HG03521 (cell line): ENCODE data around the gene COTL1.
"Not testable (repeated sequence)": the region's sequence is repeated elsewhere in the genome, so short reads cannot be mapped to it uniquely, and the experiment has no call there.

ENCODE experiments used
- ATAC-seq: cut with Tn5 transposase; IDR thresholded peaks from one replicate; pipeline ENCODE4 v1.9.1; 2021; ENCODE audit warnings: mild to moderate bottlenecking, moderate library complexity; ENCODE audit not compliant: unreplicated experiment

COTL1 gene

GRCh38 chr16:84535408-84535807, 82.5 kb downstream of the COTL1 start:
- ATAC-seq = no peak

GRCh38 chr16:84534815-84535214, 83.1 kb downstream of the COTL1 start:
- ATAC-seq = no peak

GRCh38 chr16:84532855-84533486, 84.9 kb downstream of the COTL1 start:
- ATAC-seq = no peak

GRCh38 chr16:84532291-84532724, 85.6 kb downstream of the COTL1 start:
- ATAC-seq = no peak

- ATAC-seq = no peak
Observed at GRCh38 chr16:84531671-84532111, 86.2 kb downstream of the COTL1 start.

- ATAC-seq = no peak
Observed at GRCh38 chr16:84530590-84530989, 87.3 kb downstream of the COTL1 start.

- ATAC-seq = no peak
Observed at GRCh38 chr16:84529607-84530006, 88.3 kb downstream of the COTL1 start.

- ATAC-seq = no peak
Observed at GRCh38 chr16:84528322-84528721, 89.6 kb downstream of the COTL1 start.

GRCh38 chr16:84527532-84528269, 90.2 kb downstream of the COTL1 start:
- no peak for ATAC-seq

- no peak for ATAC-seq
Observed at GRCh38 chr16:84526794-84527531, 90.9 kb downstream of the COTL1 start.

- ATAC-seq = not testable (repeated sequence)
Observed at GRCh38 chr16:84524941-84525581, 92.8 kb downstream of the COTL1 start.

- no peak for ATAC-seq
Observed at GRCh38 chr16:84524346-84524920, 93.4 kb downstream of the COTL1 start.

GRCh38 chr16:84521497-84521770, 96.4 kb downstream of the COTL1 start:
- no peak for ATAC-seq

- ATAC-seq = no peak
Observed at GRCh38 chr16:84520725-84521496, 97.0 kb downstream of the COTL1 start.

GRCh38 chr16:84519855-84520254, 98.0 kb downstream of the COTL1 start:
- no peak for ATAC-seq

- ATAC-seq = no peak
Observed at GRCh38 chr16:84518804-84519341, 99.0 kb downstream of the COTL1 start.

- not testable (repeated sequence) for ATAC-seq
Observed at GRCh38 chr16:84518220-84518619, 99.7 kb downstream of the COTL1 start.

GRCh38 chr16:84517366-84517765, 100.5 kb downstream of the COTL1 start:
- no peak for ATAC-seq
